HG03521 (cell line): ENCODE data around the gene CD164L2.

Source experiments
- ATAC-seq: cut with Tn5 transposase; IDR thresholded peaks from one replicate; pipeline ENCODE4 v1.9.1; 2021; ENCODE audit warnings: mild to moderate bottlenecking, moderate library complexity; ENCODE audit not compliant: unreplicated experiment

The CD164L2 gene

DNA sequence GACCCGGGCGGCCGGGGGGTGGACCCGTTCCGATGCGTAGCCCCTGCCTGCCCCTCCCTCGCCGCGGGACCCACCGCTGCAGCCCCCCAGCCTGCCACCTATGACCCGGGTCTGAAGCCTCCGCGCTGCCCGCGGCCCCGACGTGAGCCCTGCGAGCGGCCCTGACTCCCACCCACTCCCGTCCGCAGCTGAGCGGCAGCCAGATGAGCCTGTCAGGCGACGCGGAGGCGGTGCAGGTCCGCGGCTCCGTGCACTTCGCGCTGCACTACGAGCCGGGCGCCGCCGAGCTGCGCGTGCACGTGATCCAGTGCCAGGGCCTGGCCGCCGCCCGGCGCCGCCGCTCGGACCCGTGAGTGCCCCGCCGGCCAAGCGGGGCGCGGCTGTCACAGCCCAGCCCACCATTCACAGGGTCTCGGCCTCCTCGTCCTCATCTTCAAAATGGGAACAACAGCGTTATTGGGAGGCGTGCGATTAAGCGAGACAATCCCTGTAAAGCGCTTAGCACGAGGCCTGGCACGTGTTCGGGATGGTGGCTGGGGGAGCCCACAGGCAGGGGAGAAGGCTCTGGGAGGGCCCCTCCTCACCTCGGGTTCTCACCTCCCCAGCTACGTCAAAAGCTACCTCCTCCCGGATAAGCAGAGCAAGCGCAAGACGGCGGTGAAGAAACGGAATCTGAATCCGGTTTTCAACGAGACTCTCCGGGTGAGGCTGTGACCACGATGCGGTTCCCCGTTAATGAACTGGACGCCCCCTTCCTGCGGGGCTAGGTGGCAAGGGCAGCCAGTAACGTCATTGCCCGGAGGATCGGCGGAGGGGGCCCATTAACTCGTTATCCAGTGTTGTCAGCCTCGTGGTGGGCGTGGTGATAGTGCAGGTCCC is 33.1 kb downstream of the CD164L2 start:
- no peak for ATAC-seq

GRCh38 chr1:27348861-27349783 is 34.0 kb downstream of the CD164L2 start:
- ATAC-seq, result no peak

- ATAC-seq, result no peak
These were observed 36.0 kb downstream of the CD164L2 start for GRCh38 chr1:27346991-27347624.

DNA sequence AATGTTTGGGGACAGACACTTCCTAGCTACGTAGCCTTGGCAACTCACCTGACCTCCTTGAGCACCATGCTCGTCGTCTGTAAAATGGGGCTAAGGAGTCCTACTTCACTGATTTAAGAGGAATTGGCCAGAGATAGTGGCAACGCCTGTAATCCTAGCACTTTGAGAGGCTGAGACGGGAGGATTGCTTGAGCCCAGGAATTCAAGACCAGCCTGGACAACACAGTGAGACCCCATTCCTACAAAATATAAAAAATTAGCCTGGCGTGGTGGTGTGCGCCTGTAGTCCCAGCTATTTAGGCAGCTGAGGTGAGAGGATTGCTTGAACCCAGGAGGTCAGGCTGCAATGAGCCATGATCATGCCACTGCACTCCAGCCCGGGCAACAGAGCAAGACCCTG is 36.8 kb downstream of the CD164L2 start:
- no peak for ATAC-seq

DNA sequence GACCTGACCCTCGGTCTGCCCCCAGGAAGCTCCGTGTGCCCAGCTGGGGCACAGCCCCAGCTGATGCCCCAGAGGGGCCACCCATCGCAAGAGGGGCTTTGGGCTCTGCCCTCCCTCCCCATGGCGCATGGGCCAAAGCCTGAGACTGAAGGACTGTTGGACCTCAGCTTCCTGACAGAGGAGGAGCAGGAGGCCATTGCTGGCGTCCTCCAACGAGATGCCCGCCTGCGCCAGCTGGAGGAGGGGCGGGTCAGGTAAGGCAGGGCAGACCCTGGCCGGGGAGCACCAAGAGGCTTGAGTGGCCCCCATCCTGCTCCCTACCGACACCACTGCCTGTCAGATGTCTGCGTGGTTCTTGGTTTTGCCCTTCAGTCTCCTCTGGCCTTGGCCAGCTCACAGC is 37.9 kb downstream of the CD164L2 start:
- ATAC-seq, result no peak

DNA sequence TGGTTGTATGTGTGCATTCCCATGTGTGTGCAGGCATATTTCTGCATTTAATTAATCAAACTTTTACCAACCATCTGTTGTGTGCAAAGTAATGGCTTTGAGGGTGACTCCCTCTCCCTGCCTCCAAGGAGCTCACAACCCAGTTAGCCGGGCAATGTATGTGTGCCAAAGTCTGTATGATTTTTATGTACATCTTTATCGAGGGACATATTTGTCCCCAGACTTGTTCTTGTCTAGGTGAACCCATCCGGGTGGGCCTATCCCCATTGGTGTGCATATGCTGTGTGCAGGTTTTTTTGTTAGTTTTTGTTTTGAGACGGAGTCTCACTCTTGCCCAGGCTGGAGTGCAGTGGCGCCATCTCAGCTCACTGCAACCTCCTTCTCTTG is 39.5 kb downstream of the CD164L2 start:
- ATAC-seq, result no peak

- ATAC-seq, result no peak
These were observed 40.1 kb downstream of the CD164L2 start for GRCh38 chr1:27342778-27343638.

DNA sequence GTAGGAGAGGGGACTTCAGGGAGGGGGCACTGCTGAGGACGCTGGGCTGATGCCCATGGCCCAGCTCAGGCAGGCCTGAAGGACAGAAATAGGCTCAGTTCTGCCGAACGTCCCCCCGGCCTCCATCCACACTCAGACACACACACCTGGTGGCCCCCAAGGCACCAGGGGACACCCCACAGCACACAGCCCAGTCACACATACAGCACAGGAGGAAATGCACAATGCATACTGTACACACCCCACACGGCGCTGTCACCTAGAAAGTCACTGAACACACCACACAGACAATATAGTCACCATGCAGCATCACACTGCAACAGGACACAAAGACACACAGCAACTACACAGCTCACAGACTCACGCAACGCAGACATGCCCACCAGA is 40.7 kb downstream of the CD164L2 start:
- ATAC-seq, result no peak

- no peak for ATAC-seq
These were observed 41.4 kb downstream of the CD164L2 start, which contains the start of gene SYTL1 for GRCh38 chr1:27341525-27342252. Gene SYTL1 (plus strand): TSS chr1:27342022. CDS start chr1:27345335, 3,313 bp downstream.

DNA sequence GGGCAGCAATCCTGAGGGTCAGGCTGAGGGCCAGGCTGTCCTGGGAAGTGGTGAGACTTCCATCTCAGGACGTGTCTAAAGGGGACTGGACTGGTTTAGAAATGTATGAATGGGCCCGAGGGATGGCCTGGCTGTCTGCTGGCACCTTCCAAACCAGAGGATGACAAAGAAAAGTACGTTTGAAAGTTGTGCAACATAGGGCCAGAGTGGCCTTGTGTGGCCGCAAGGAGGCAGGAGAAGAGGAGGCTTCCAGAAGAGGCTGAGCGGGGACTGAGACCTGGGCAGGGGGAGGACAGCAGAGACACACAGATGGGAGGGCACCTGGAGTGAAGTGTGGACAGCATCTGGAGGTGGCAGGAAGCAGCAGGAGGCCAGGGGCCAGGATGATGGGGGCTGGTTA is 43.9 kb downstream of the CD164L2 start:
- no peak for ATAC-seq

DNA sequence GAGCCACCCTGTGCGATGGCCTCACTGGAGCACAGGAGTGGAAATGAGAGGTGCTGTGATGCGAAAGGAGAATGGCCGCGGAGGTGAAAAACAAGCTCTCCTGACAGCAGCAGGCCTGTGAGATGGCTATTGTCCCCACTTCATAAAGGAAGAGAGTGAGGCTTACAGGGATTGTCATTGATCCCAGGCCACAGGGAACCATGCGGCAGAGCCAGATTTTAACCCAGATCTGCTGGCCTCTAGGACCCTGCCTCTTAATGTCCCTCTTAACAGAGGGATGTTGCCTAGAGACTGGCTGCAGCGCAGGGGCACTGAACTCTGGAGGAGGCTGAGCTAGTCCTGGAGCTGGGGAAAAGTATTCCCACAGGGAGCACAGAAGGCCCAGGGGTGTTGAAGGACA is 44.4 kb downstream of the CD164L2 start:
- no peak for ATAC-seq

- ATAC-seq, result no peak
These were observed 46.4 kb downstream of the CD164L2 start for GRCh38 chr1:27336756-27337155.

DNA sequence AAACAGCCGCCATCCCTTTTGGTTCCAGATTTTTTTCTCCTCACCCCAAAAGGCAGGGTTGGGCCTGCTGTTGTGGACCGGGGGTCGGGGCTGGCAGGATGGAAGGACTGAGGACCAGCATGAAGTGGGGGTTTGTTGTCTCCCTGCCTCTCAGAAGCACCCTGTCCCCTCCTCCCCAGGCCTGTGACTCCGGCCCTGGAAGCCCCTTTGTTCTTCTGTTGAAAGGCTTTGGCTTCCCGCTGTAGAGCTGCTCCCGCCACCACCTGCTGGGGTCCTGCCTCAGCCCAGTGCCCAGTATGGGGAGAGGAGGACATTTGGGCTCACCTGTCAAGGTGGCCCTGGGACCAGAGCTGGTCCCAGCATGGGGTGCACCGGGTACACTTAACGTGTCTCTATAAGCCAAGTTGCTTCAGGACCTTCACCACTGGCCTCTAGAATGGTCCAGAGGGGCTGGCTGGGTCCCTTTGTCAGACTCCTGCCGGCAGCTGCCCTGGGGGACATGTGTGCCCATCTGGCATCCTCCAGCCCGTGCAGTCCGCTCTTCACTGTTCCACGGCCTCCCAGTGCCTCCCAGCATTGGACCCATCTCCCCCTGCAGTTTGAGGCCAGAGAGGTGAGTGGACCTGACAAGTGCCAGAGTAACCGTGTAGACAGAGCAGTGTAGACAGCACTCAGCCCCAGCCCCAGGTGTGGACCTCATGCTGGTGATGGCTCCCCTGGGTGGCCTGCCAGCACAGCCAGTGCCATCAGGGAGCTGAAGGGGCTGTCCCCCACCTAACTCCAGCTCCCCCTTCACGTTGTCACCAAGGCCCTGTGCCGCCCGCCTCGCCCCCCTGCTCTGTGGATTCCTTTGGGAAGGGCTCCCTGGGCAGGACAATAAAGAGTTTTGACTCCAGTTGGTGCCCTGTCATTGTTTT is 47.4 kb downstream of the CD164L2 start:
- ATAC-seq, result no peak

- no peak for ATAC-seq
These were observed 49.3 kb downstream of the CD164L2 start for GRCh38 chr1:27333717-27334279.

DNA sequence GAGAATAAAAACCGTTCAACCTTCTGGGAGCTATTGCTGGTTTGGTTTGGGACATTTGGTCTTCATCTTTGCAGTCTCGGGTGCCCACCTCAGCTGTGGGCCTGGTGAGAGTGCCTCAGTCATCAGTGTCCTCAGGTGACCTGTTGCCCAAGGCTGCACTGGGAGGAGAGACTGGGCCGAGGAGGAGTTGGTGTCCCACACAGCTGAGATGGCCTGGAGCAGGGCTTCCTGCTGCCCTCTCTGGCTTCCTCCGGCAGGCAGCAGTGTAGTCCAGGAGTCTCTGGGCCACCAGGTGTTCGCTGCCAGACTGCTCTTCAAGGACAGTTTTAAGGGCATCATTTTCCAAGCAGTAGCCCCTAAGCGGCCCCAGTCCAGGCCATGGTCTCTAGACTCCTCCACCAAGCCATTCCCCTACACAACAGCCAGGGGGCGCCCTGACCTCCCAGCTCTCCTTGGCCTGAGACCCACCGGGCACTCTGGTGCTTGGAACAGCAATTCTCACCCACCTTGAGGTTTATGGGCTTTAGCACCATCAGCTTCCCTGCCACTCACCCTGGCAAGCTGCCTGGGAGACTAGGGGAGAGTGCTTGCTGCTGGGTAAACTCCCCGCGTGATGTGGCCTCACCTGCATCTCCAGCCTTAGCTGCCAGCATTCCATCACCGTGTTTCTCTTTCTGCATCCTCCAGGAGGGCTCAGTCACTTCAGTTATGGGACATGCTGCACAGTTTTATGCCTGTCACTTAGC is 50.4 kb downstream of the CD164L2 start:
- no peak for ATAC-seq

DNA sequence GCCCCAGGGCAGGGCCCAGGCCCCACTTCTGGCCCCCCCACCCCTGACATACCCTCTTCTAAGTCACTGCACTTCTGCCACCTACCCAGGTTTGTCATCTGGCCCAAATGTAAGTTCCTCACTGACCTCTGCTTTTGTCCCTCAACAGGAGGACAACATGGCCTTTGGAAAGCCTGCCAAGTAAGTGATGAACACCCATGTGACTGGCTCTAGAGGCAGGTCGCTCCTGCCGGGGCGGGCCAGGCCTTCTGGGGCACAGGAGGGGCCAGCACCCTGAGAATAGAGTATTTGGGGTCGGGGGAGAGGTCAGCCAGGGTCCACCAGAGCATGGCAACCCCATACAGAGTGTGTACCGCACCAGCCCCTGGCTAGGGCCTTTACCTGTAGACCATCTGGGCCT is 51.2 kb downstream of the CD164L2 start:
- ATAC-seq, result no peak

DNA sequence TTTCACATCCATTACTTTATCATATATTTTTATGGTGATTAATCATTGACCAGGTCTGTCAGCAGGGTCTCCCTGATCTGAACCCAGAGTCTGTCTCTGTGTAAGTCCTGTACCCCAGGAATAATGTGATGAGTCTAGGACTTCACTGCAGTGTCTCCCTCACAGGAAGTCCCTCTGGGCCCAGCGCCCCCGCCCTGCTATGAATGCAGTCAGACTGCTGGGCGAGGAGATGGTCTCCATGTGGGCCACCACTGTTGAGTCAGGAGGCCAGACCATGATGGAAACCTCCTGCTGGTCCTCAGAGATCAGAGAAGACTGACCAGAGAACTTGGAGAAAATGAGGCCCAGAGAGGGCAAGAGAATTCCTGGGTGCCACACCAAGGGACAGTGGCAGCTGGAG is 51.7 kb downstream of the CD164L2 start:
- ATAC-seq, result no peak

GRCh38 chr1:27330786-27331185 is 52.3 kb downstream of the CD164L2 start:
- no peak for ATAC-seq
